Measurements from ENCODE around the gene TMEM272. TPM values are rescaled to one million over a fixed set of nuclear protein-coding genes. Genes with fewer than 3 reads are reported as not detected.

TMEM272 gene
- polyA plus RNA-seq, 4 donors = 0.14 to 0.66 (median 0.35) TPM

GRCh38 chr13:51856027-51856736, 11.2 kb upstream of the TMEM272 start:
- DNase-seq (ENCODE audit: low read depth in 4 of 4, low spot score in 3 of 4) = no peak

- no peak for DNase-seq (ENCODE audit: low read depth in 4 of 4, low spot score in 3 of 4)
These were observed 4.4 kb upstream of the TMEM272 start for GRCh38 chr13:51849145-51850101.

GRCh38 chr13:51848674-51849073, 3.7 kb upstream of the TMEM272 start:
- no peak for DNase-seq (ENCODE audit: low read depth in 4 of 4, low spot score in 3 of 4)

GRCh38 chr13:51846756-51847155, 1.8 kb upstream of the TMEM272 start:
- DNase-seq (ENCODE audit: low read depth in 4 of 4, low spot score in 3 of 4) = no peak

GRCh38 chr13:51845574-51846318, 769 bp upstream of the TMEM272 start:
- DNase-seq (ENCODE audit: low read depth in 4 of 4, low spot score in 3 of 4) = no peak

- no peak for DNase-seq (ENCODE audit: low read depth in 4 of 4, low spot score in 3 of 4)
These were observed 1.4 kb downstream of the TMEM272 start for GRCh38 chr13:51843529-51843928.

- no peak for DNase-seq (ENCODE audit: low read depth in 4 of 4, low spot score in 3 of 4)
These were observed 3.2 kb downstream of the TMEM272 start for GRCh38 chr13:51841732-51842131.

DNA sequence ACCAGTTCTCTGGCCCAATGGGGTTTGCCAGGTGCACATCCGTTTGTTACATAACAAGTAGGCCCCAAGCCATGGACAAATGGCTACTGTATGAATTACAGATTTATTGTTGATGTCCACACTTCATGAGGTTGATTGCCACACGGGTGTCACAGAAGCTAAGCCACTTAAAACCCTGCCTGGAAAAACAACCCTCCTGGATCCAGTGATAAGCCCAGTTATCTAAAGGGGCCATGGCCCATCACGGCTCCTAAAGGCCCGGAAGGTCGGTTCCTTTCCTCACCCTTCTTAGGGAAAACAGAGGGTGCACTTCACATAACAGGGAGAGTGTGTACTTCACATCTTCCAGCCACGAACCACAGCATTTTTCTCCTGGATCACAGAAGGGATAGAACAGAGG, 4.1 kb downstream of the TMEM272 start:
- no peak for DNase-seq (ENCODE audit: low read depth in 4 of 4, low spot score in 3 of 4)

DNA sequence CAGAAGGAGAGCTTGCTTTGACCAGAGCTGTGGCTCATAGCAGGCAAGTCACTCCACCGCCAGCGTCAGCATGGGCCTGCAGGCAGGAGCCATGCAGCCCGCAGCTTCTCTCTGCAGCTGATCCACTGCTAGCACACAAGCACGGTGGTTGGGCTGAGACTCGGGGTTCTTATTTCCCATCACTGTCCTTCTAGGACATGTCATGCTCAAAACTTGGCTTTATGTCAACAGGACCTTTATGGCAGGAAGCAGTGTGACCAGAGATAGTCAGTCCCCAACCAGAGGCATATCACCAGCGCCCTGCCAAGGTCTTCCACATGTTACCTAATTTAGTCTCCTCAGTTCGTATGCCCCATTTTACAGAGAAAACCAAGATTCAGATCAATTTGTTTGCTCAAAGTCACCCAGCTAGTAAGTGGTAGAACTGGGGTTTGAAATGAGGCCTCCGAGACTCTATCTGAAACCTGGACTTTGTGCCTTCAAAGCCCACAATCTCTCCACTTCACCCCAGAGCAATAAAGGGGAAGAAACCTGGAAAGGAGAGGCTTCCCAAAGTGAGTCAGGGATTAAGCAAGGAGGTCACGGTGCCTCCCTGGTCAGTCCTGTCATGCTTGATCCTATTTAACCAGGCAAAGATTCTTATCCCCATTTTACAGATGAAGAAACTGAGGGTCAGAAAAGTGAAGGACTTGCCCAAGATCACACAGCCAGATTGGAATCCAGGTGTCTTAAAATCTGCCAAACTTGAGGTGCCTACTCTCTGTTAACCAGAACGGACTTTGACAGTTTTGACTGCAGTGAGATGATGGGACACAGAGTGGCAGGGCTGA, 5.1 kb downstream of the TMEM272 start:
- no peak for DNase-seq (ENCODE audit: low read depth in 4 of 4, low spot score in 3 of 4)

GRCh38 chr13:51838240-51838846, 6.6 kb downstream of the TMEM272 start:
- no peak for DNase-seq (ENCODE audit: low read depth in 4 of 4, low spot score in 3 of 4)

DNA sequence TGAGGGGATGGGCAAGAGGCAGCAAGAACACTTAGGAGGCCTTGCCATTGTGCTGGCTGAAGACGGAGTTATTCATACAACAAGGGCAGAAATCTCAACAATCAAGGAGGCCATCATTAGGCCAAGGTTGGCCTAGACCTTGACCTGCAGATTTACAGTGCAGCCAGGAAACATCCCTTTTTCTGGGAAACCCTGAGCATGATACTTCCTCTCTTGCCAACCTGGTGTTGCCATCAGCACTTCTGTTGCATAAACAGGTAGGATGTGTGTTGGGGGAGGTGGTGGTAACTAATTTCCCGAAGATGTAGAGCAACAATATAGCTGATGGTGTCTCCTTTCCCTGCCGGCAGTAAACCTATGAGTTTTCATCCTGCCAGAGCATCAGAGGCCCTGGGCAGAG, 8.0 kb downstream of the TMEM272 start:
- no peak for DNase-seq (ENCODE audit: low read depth in 4 of 4, low spot score in 3 of 4)

DNA sequence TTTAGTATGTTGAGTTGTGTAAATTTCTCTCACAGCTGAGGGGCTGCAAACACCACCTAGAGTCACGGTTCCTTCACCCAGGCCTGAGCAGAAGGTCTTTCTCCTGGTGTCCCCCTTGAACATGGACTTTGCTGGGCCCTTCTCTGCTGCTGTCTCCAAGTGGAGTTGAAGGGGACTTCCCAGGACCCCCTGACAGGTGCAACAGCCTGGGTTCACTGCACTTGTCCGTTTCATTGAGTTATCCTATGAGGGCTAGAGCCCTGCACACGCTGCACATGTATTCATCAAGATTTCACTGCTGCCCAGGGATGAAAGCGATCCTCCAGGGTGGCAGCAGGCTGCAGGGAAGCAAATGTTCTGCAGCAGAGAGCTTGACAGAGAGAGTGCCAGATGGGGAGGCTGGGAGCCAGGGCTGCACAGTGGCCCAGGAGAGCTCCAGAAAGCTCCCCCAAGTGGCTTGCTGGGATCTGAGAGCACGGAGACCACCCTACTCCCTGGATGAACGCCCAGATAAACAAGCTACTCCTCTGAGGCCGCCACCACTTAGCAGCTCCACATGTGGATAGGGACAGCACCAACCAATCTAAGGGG, 10.3 kb downstream of the TMEM272 start:
- DNase-seq (ENCODE audit: low read depth in 4 of 4, low spot score in 3 of 4) = no peak

DNA sequence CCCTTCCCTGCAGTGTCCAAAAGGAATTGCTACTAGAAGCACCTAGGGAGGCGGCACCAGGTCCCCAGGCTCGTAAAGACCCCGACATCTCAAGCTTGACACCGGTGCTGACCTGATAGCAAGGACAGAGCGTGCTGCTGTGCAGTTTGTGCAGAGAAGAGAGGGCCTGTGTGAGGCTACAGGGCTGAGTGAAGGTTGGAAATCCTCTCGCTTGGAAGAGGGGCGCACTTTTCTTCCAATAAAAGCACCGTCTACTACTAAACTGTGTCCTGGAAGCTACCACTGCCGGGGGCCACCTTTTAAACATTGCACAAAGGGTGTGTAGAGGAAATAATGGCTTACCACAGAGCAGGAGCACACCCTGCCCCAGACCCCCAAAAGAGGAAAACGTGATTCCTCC, 11.0 kb downstream of the TMEM272 start:
- no peak for DNase-seq (ENCODE audit: low read depth in 4 of 4, low spot score in 3 of 4)

DNA sequence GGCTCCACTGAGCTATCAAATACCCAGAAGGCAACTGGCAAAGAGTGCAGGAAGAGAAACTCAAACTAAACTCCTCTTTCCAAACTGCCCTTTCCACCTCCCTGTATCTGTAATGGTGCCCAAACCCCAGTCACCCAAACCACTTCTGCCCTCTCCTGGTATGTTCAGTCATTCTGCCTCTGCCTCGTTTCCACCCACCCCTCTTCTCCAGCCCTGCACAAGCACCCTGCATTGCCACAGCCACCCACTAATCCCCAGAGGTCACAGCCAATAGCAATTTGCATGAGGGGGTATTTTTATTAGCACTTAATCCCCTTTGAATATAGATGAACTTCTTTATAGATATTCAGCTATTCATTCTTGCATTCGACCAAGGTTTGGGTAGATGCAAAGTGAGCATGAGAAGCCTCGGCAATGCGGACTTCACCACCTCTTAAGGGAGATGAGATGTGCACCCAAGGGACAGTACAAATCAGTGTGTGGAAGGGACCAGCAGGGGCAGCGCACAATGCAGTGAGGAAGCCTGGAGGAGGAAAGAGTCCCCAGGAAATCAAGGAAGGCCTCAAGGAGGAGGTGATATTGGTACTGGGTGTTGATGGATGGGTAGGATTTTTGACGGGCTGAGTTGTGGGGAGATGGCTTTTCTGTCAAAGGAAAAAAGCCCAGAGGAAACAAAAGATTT, 12.4 kb downstream of the TMEM272 start:
- no peak for DNase-seq (ENCODE audit: low read depth in 4 of 4, low spot score in 3 of 4)

GRCh38 chr13:51831519-51831918, 13.5 kb downstream of the TMEM272 start:
- DNase-seq (ENCODE audit: low read depth in 4 of 4, low spot score in 3 of 4) = no peak

GRCh38 chr13:51829568-51829899, 15.4 kb downstream of the TMEM272 start:
- no peak for DNase-seq (ENCODE audit: low read depth in 4 of 4, low spot score in 3 of 4)

- no peak for DNase-seq (ENCODE audit: low read depth in 4 of 4, low spot score in 3 of 4)
These were observed 16.0 kb downstream of the TMEM272 start for GRCh38 chr13:51828730-51829567.

GRCh38 chr13:51827254-51827653, 17.7 kb downstream of the TMEM272 start:
- no peak for DNase-seq (ENCODE audit: low read depth in 4 of 4, low spot score in 3 of 4)

All from left renal pelvis (tissue), 4 donors.